GM18517 (cell line): Measurements from ENCODE around the gene FTMT.
"Not testable (repeated sequence)": the region's sequence is repeated elsewhere in the genome, so short reads cannot be mapped to it uniquely, and the experiment has no call there.

Experiments
- ATAC-seq: cut with Tn5 transposase; IDR thresholded peaks from one replicate; pipeline ENCODE4 v1.9.1; 2021; ENCODE audit warnings: mild to moderate bottlenecking, moderate library complexity; ENCODE audit not compliant: unreplicated experiment

FTMT gene

GRCh38 chr5:121851643-121852574 is at the start of gene FTMT:
TSS of gene FTMT (plus strand) at chr5:121851882. CDS start at chr5:121851964, 82 bp downstream.
- no peak for ATAC-seq

- not testable (repeated sequence) for ATAC-seq
These were observed 46.4 kb upstream of the FTMT start for GRCh38 chr5:121805251-121805650.

- no peak for ATAC-seq
These were observed 45.8 kb upstream of the FTMT start for GRCh38 chr5:121805911-121806310.

- no peak for ATAC-seq
These were observed 35.5 kb upstream of the FTMT start for GRCh38 chr5:121816164-121816563.

- ATAC-seq: no peak
These were observed 31.9 kb upstream of the FTMT start for GRCh38 chr5:121819682-121820261.

GRCh38 chr5:121833617-121834016 is 18.1 kb upstream of the FTMT start:
- ATAC-seq: no peak

- ATAC-seq: no peak
These were observed 17.7 kb upstream of the FTMT start for GRCh38 chr5:121834021-121834420.

- no peak for ATAC-seq
These were observed 9.8 kb upstream of the FTMT start for GRCh38 chr5:121841892-121842291.

- ATAC-seq: no peak
These were observed 1.4 kb upstream of the FTMT start for GRCh38 chr5:121850272-121850671.

GRCh38 chr5:121853850-121854249 is 2.2 kb downstream of the FTMT start:
- no peak for ATAC-seq

- no peak for ATAC-seq
These were observed 11.1 kb downstream of the FTMT start for GRCh38 chr5:121862801-121863200.

- ATAC-seq: no peak
These were observed 12.1 kb downstream of the FTMT start for GRCh38 chr5:121863753-121864285.

GRCh38 chr5:121867403-121867802 is 15.7 kb downstream of the FTMT start:
- ATAC-seq: no peak

GRCh38 chr5:121870489-121870888 is 18.8 kb downstream of the FTMT start:
- ATAC-seq: no peak

- no peak for ATAC-seq
These were observed 21.2 kb downstream of the FTMT start for GRCh38 chr5:121872856-121873255.

GRCh38 chr5:121873409-121873808 is 21.7 kb downstream of the FTMT start:
- ATAC-seq: no peak

GRCh38 chr5:121885630-121886029 is 33.9 kb downstream of the FTMT start:
- ATAC-seq: no peak

GRCh38 chr5:121887727-121888126 is 36.0 kb downstream of the FTMT start:
- no peak for ATAC-seq

GRCh38 chr5:121890297-121890858 is 38.7 kb downstream of the FTMT start:
- ATAC-seq: no peak

GRCh38 chr5:121897341-121897740 is 45.7 kb downstream of the FTMT start:
- no peak for ATAC-seq

GRCh38 chr5:121899346-121899745 is 47.7 kb downstream of the FTMT start:
- no peak for ATAC-seq
